Endothelial cell of umbilical vein (primary cell): ENCODE data around the gene SLC35G1.

Source experiments
- EZH2 ChIP-seq: IDR thresholded peaks from 2 replicates; pipeline ENCODE4 v1.6.1; 2012; ENCODE audit warnings: borderline replicate concordance, low read depth, mild to moderate bottlenecking, moderate library complexity, low read length, inconsistent platforms; ENCODE audit not compliant: severe bottlenecking
- FOS ChIP-seq: IDR thresholded peaks from 2 replicates; pipeline ENCODE4 v1.6.1; 2011; ENCODE audit warnings: mild to moderate bottlenecking, low read length, moderate library complexity, borderline replicate concordance; ENCODE audit not compliant: insufficient read depth
- GATA2 ChIP-seq: IDR thresholded peaks from 2 replicates; pipeline ENCODE4 v1.7.0; 2011; ENCODE audit warnings: low read depth, mild to moderate bottlenecking, moderate library complexity, mixed read lengths, low read length; ENCODE audit not compliant: insufficient read length, insufficient read depth
- JUN ChIP-seq: IDR thresholded peaks from 2 replicates; pipeline ENCODE4 v1.6.1; 2011; ENCODE audit warnings: borderline replicate concordance, low read depth; ENCODE audit not compliant: insufficient read length, insufficient read depth
- MYC ChIP-seq: IDR thresholded peaks from one replicate; pipeline ENCODE4 v1.6.1; 2011; ENCODE audit warnings: mild to moderate bottlenecking, low read depth, low read length
- POLR2A ChIP-seq: IDR thresholded peaks from 2 replicates; pipeline ENCODE4 v1.6.1; 2012; ENCODE audit warnings: low read depth, mild to moderate bottlenecking, control low read depth, low read length
- POLR2AphosphoS5 ChIP-seq: IDR thresholded peaks from 2 replicates; pipeline ENCODE4 v1.6.1; 2012; ENCODE audit warnings: low read depth, mild to moderate bottlenecking, control low read depth, low read length, moderate library complexity; ENCODE audit not compliant: insufficient read depth
- TF ChIP-seq, protein P1 (sequence below), 2 donors: IDR thresholded peaks; 1 replicate in 1 of 2; 2 replicates in 1 of 2; pipeline ENCODE4 v1.5.1; 2011; ENCODE audit warnings: low read length in 2 of 2, mild to moderate bottlenecking in 2 of 2, moderate library complexity in 2 of 2, control low read depth in 1 of 2, inconsistent platforms in 1 of 2, low read depth in 1 of 2; ENCODE audit not compliant: insufficient read depth in 1 of 2; ENCODE audit errors: extremely low read depth in 1 of 2
- TF ChIP-seq, protein P2 (sequence below): IDR thresholded peaks from 2 replicates; pipeline ENCODE4 v1.6.1; 2011; ENCODE audit not compliant: insufficient read depth, insufficient read length

DNA sequence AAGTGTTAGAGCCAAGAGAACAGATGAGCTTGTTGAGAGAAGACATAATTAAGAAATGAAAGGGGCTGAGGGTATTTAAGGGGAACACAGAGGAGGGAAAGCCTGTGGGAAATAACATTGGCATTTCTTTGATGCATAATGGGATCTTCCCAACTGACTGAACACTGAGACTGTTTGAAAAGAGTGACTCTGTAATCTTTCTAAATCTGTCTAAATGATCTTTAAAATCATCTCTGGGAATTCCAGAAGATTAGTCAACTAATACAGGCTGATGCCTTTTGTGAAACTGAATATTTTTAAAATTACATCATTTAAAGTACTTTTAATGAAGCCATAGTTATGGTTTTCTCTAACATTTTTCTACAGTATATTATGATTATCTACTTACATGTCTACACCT is 17.4 kb upstream of the SLC35G1 start:
- TF ChIP-seq MYC, result no peak
- TF ChIP-seq, protein P1, sequence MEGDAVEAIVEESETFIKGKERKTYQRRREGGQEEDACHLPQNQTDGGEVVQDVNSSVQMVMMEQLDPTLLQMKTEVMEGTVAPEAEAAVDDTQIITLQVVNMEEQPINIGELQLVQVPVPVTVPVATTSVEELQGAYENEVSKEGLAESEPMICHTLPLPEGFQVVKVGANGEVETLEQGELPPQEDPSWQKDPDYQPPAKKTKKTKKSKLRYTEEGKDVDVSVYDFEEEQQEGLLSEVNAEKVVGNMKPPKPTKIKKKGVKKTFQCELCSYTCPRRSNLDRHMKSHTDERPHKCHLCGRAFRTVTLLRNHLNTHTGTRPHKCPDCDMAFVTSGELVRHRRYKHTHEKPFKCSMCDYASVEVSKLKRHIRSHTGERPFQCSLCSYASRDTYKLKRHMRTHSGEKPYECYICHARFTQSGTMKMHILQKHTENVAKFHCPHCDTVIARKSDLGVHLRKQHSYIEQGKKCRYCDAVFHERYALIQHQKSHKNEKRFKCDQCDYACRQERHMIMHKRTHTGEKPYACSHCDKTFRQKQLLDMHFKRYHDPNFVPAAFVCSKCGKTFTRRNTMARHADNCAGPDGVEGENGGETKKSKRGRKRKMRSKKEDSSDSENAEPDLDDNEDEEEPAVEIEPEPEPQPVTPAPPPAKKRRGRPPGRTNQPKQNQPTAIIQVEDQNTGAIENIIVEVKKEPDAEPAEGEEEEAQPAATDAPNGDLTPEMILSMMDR (IDR thresholded peaks at IDR 0.05; ENCODE audit: extremely low read depth in 1 of 2, insufficient read depth in 1 of 2, low read depth in 1 of 2, low read length in 2 of 2), result no peak
- no peak for TF ChIP-seq POLR2A
- TF ChIP-seq EZH2, result no peak
- TF ChIP-seq, protein P2, sequence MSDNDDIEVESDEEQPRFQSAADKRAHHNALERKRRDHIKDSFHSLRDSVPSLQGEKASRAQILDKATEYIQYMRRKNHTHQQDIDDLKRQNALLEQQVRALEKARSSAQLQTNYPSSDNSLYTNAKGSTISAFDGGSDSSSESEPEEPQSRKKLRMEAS, result no peak
- TF ChIP-seq FOS, result no peak
- TF ChIP-seq POLR2AphosphoS5, result no peak
- TF ChIP-seq JUN, result no peak
- TF ChIP-seq GATA2, result no peak
